CD4-positive, alpha-beta T cell treated with Interleukin-17A for 4 hours (primary cell): Measurements from ENCODE around the gene LIMCH1.
"Not testable (repeated sequence)": the region's sequence is repeated elsewhere in the genome, so short reads cannot be mapped to it uniquely, and the experiment has no call there.

ENCODE experiments used
- DNase-seq: peaks from one replicate; pipeline ENCODE4 v3.0.0-alpha.2; 2020; ENCODE audit warnings: mixed read lengths

LIMCH1 gene

GRCh38 chr4:41692717-41693345 is 154.9 kb downstream of the LIMCH1 start:
- peak; percentile 7 for DNase-seq

DNA sequence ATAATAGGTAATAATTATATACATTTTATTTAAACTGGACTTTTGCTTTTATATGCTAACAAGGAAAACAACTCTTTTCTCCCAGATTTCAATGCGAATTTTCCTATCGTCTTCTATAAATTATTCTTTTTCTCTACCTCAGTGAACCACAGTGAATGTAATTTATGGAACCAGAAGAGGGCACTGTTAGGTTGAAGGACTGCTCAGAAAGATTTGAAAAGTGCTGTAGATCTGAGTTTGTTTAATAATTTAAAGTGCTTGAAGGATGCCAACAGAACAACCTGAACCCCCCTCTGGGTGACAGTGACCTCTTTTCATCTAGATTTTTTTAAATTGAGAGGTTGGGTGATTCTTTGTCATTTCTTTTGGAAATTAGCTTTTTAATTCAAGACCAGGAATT is 155.7 kb downstream of the LIMCH1 start:
- no peak for DNase-seq

- DNase-seq, result no peak
Observed at GRCh38 chr4:41696131-41696530, 158.2 kb downstream of the LIMCH1 start.

GRCh38 chr4:41696763-41697162 is 158.8 kb downstream of the LIMCH1 start:
- no peak for DNase-seq

DNA sequence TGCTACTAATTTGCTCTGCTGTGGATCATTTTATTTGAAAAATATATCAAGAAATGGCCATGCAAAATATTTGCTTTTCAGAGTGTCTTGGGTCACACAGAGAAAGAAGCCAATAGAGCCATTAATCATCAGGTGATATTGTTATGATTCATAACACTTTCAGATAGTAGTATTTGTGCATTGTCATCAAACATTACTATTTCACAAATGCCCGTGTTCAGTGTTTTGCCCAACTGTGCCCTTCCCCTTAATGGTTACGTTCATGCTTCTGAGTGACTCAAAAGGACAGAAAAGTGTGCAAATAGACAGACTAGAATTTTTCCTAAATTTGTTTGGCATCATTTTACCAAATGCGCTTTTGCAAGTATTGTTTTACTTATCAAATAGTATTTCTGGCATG is 164.0 kb downstream of the LIMCH1 start:
- DNase-seq, result no peak

DNA sequence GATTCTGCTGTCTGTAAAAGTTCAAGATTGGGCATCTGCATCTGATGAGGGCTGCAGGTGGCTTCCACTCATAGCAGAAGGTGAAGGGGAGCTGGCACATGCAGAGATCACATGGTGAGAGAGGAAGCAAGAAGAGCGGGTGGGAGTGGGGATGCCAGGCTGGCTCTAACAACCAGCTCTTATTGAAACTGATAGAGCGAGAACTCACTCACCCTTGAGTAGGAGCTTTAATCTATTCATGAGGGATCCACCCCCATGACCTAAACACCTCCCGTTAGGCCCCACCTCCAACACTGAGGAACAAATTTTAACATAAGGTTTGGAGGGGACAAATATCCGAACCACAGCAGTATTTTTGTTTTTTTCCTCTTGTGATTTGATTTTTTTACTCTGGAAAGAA is 164.8 kb downstream of the LIMCH1 start:
- no peak for DNase-seq

DNA sequence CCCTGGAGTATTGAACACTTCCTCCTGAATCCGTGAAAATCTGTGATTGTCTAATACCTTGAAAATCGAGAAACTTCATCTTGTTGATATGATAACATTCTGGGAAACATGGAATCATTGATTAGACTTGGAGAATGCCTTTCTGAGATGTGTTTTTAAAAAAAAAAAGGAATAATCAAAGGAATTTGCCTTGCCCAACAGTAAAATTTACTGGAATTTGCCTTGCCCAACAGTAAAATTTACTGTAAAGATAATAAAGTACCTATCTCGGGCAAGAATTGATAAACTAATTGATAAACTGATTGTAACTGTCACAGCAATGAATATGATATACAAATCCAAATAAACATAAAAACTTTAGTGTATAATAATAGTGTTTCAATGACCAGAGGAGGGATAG is 165.8 kb downstream of the LIMCH1 start:
- DNase-seq, result no peak

- DNase-seq, result no peak
Observed at GRCh38 chr4:41709844-41710481, 172.0 kb downstream of the LIMCH1 start.

- not testable (repeated sequence) for DNase-seq
Observed at GRCh38 chr4:41711654-41712053, 173.7 kb downstream of the LIMCH1 start.

DNA sequence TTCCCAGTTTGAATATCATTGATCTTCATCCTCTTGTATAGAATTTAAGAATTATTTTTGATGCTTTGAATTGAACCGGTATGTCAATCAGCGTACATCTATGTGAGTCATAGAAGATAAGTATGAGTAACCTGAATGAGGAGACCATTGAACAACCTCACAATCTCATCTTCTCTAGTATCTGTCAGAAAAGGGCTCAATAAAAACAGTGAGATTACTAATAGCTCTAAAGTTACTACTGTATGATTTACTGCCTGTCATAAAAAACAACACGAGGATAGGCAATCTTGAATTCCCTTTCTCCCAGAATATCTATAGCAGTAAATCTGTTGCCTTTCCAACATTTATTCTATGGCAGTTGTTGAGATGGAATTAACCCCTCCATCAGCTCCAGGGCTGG is 174.5 kb downstream of the LIMCH1 start:
- no peak for DNase-seq

DNA sequence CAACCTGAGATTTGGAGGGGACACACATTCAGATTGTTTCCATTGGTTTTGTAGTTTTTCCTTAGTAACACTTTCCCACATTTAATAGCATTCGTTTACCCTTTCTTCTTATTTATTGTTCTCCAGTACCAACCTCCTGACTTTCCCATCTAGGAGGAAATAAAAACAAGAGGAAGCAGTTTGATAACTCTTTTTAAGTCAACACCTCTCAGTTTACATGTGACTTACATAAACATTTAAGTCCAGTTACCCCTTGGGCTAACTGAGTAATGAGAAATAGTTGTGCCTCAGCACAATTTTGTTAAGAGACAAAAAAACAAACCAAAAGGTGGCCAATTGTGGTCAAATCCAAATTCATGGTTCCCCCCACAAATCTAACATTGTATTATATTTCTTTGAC is 175.8 kb downstream of the LIMCH1 start:
- DNase-seq, result no peak

- no peak for DNase-seq
Observed at GRCh38 chr4:41714364-41715000, 176.5 kb downstream of the LIMCH1 start.

DNA sequence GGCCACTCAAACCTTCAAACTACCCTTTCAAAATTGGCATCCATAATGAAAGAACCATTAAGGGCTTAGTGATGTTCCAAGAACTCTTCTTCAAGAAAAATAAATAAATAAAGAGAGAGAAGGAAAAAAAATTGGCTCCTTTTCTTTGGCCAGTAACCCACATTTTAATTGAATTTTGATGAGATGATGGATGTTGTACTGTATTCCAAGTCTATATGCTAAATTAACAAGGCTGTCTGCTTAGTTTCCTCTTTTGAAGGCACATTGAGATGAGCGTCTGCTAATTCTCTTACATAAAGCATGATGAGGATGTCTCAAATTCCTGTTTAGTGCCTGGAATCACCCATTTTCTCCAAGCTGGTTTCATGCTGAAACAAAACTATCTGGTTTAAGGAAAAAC is 177.2 kb downstream of the LIMCH1 start:
- DNase-seq, result no peak

DNA sequence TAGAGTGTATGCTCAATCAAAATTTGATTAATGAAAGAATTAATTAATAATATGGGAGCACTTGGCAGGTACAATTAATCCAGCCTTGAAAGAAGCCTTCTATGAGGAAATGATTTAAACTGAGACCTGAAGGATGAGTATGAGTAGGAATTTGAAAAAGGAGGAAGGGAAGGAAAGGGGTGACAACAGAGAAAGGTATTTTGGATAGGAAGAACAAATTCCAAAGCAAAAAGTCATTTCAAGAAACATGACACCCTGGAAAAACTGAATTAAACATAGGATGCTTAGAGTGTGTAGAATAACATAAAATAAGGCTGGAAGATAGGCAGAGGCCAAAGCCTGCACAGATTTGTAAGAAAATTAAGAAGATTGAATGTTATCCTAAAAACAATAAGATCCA is 180.9 kb downstream of the LIMCH1 start:
- DNase-seq, result no peak

DNA sequence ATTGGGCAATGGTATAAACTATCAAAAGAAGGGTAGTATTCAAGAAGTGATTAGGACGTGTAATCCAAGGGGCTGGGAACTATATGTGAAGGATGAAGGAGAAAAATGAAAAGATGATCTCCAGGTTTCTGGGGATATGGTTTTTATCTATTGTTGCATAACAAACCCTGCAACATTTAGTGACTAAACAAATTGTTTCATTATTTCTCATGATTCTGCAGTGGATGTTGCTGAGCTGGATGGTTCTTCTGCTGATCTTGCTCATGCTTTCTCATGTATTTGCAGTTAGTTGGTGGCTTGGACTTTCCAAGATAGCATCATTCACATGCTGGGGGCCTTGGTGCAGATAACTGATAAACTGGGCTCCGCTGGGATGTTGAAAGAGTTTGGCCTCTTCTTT is 181.5 kb downstream of the LIMCH1 start:
- DNase-seq, result no peak

DNA sequence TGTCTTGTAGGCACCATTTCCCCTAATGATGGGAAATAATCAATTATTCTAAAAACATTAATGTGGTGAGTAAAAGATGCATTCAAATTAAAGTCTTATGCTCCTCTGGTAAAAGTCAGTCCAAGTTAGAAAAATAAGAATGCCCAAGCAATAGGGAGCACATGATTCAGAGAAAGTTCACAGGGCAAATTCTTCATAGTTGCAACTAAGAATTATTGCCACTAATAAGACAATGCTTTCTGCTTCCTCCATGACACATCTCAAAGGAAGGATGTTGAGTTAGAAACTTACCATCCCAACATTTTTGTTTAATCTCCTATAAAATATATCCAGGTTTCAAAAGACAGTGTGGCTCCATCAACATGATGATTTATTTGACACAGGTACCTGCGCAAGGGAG is 184.2 kb downstream of the LIMCH1 start:
- no peak for DNase-seq

- no peak for DNase-seq
Observed at GRCh38 chr4:41723286-41723685, 185.3 kb downstream of the LIMCH1 start.

GRCh38 chr4:41725254-41725653 is 187.3 kb downstream of the LIMCH1 start:
- no peak for DNase-seq

DNA sequence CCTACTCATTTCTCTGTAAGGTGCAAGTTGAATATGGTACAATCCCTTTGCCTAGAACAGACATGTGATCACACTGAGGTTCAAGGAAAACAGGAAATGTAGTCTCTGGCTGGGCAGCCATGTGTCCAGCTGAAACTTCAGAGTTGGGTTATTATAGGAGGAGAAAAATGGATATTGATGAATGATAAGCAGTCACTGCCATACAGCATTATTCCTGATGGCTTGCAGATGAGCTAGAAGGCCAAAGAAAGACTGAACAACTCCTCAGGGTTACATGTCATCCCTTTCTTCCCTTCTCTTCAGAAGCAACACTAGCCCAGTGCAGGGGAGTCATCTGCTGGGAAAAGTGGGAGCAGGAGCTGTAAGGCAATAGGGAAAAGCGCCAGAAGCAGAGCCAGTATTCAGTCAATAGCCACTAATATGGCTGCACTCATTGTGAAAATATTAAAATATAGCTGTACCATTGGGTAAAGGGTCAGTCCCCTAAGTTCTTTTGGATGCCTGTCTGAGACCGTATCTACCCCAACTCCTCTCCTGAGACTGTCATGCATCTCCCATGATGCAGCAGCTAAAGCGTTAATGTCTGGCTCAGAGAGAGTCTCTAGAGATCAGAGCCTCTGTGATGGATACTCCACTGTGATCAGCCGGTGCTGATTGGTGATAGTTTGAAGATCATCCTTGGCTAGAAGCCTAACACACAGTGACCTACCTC is 190.1 kb downstream of the LIMCH1 start:
- no peak for DNase-seq

DNA sequence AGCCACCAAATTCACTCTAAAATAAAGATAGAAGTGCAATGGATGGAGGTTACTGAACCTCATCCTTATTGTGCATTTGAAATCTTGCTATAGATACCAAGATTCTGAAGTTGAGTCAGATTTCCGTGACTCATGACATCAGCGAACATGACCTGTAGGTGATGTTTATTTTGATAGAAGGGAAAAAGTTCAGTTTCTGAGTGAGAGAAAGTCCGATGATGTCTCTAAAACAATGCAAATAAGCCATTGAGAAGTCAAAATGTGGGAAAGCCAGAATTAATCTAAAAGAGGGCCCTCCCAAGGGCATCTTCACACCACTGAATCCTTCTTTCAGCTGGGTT is 190.6 kb downstream of the LIMCH1 start:
- DNase-seq, result no peak

DNA sequence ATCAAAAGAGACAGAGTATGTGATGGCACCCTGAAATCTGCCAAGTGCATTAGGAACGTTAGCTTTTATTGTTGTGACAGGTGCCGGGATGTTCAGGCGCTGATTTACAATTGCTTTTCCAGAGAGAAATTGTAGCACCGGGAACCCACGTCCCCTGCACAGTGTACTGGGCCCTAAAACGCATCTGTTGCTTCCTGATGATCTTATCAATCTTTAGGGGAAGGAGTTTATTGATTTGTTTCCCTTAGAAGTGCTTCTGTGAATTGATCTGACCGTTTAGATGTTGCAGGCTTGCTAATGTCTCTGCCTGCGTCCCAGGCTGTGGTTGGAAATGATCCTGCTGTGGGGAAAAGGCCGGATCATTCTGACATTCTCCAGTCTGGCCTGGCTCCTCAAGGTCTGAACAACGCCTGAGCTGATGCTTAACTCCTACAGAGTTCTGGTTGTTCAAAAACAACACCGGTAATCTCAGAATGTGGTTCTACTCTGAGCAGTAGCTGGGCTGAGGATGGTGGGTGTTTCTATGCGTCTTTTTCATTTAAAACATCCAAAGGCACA is 193.7 kb downstream of the LIMCH1 start:
- DNase-seq, result no peak

DNA sequence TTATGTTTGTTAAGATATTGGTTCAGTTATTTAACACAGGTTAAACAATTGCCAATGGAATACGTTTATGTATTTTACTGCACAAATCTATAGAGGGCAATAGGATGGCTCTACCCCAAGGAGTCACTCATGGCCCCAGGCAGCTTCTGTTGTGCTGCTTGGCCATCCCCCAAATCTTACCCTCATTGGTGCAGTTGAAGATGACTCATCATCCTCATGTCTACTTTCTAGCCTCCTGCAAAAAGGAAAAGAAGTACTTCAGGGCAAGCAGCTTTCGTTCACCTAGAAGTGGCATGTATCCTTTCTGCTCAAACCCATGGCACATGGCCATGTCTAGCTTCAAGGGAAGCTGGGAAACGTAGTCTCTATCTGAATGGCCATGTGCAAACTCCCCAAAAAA is 196.4 kb downstream of the LIMCH1 start:
- no peak for DNase-seq

DNA sequence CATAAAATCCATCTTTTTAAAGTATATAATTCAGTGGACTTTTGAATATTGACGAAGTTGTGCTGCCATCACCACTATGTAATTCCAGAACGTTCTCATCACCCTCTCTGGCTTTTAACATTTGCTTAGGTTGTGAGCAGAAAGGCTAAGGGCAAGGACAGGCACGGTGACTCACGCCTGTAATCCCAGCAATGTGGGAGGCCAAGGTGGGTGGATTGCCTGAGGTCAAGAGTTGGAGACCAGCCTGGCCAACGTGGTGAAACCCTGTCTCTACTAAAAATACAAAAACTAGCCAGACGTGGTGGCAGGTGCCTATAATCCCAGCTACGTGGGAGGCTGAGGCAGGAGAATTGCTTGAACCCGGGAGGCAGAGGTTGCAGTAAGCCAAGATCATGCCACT is 199.5 kb downstream of the LIMCH1 start:
- not testable (repeated sequence) for DNase-seq

DNA sequence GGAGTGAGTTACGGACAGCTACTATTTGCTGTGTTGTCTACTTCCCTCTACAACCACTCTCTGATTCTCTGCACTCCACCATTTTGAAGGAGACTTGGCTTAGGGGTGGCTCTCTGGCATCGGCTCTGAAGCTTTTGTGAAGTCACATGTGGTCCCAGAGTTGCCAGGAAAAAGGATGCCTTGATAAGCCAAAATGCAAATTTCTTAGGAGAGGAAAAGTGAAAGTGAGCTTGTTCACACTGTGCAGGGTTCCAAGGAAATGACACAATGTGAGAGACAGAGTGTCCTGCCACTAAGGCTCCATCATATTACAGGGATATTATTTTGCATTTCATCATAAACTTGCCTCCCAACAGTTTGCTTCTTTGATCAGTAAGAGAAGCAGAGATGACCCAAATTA is 203.4 kb downstream of the LIMCH1 start:
- DNase-seq, result no peak
